ENCODE results near the gene ZIC5.
"Not testable (repeated sequence)": the region's sequence is repeated elsewhere in the genome, so short reads cannot be mapped to it uniquely, and the experiment has no call there.

GRCh38 chr13:99951666-99952065 lies 19.9 kb downstream of the ZIC5 start:
- TF ChIP-seq EZH2 (IDR thresholded peaks at IDR 0.05); POLR2AphosphoS5 (IDR thresholded peaks at IDR 0.05; ENCODE audit: borderline replicate concordance, low read depth, low read length): not testable (repeated sequence)

Data from SK-N-MC (cell line).